SK-N-SH (cell line): ENCODE data around the gene GRXCR2.

Experiments
- CHD2 ChIP-seq: fragments of 150-350 bp; IDR thresholded peaks from 2 replicates; pipeline ENCODE4 v1.6.1; 2018; ENCODE audit warnings: low read length; ENCODE audit not compliant: partially characterized antibody
- EP300 ChIP-seq, 2 experiments: IDR thresholded peaks; 2 replicates each; pipeline versions ENCODE4 v1.4.0 to v1.6.1; 2012; ENCODE audit warnings: borderline replicate concordance in 1 of 2, low read depth in 1 of 2, low read length in 1 of 2
- GABPA ChIP-seq: IDR thresholded peaks from 2 replicates; pipeline ENCODE4 v1.4.0; 2012; ENCODE audit warnings: low read depth, mild to moderate bottlenecking
- JUND ChIP-seq: IDR thresholded peaks from 2 replicates; pipeline ENCODE4 v1.4.0; 2012
- POLR2AphosphoS5 ChIP-seq: IDR thresholded peaks from 2 replicates; pipeline ENCODE4 v1.6.1; 2012; ENCODE audit warnings: low read depth, low read length
- RAD21 ChIP-seq: IDR thresholded peaks from 2 replicates; pipeline ENCODE4 v1.6.1; 2012; ENCODE audit warnings: mild to moderate bottlenecking, low read length
- RFX5 ChIP-seq: IDR thresholded peaks from 2 replicates; pipeline ENCODE4 v1.6.1; 2012; ENCODE audit warnings: mild to moderate bottlenecking, improper control_type of control experiment, low read length
- SMC3 ChIP-seq: IDR thresholded peaks from 2 replicates; pipeline ENCODE4 v1.6.1; 2012; ENCODE audit warnings: low read depth, low read length, improper control_type of control experiment
- YY1 ChIP-seq: IDR thresholded peaks from 2 replicates; pipeline ENCODE4 v1.4.0; 2012; ENCODE audit warnings: low read depth, mild to moderate bottlenecking
- TF ChIP-seq, protein P1 (sequence below): fragments of 200-600 bp; sonication (generic); IDR thresholded peaks from 2 replicates; pipeline ENCODE4 v1.6.1; 2017; ENCODE audit warnings: antibody characterized with exemption, mild to moderate bottlenecking, moderate library complexity
- TF ChIP-seq, protein P2 (sequence below): IDR thresholded peaks from 2 replicates; pipeline ENCODE4 v1.6.1; 2012; ENCODE audit warnings: mild to moderate bottlenecking, low read depth, low read length, moderate library complexity

DNA sequence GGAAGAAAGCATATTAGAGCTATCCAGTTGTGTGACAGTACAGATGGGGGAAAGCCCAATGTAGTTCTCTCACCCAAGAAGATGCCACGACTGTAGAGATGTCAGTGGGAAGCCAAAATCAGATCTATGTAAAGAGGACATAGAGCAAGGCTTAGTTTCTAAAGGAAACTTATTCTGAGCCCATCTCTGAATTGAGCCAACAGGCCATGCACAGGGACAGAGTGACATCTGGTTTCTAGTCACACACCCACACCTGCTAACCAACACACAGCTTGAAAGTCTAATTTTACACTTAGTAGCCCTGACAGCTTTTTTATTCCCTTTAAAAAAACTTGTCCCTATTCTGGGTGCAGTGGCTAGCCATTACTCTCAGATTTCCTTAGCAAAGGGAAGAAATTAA is 59.9 kb downstream of the GRXCR2 start:
- no peak for TF ChIP-seq SMC3
- no peak for TF ChIP-seq POLR2AphosphoS5
- TF ChIP-seq CHD2, result no peak
- TF ChIP-seq, protein P1, sequence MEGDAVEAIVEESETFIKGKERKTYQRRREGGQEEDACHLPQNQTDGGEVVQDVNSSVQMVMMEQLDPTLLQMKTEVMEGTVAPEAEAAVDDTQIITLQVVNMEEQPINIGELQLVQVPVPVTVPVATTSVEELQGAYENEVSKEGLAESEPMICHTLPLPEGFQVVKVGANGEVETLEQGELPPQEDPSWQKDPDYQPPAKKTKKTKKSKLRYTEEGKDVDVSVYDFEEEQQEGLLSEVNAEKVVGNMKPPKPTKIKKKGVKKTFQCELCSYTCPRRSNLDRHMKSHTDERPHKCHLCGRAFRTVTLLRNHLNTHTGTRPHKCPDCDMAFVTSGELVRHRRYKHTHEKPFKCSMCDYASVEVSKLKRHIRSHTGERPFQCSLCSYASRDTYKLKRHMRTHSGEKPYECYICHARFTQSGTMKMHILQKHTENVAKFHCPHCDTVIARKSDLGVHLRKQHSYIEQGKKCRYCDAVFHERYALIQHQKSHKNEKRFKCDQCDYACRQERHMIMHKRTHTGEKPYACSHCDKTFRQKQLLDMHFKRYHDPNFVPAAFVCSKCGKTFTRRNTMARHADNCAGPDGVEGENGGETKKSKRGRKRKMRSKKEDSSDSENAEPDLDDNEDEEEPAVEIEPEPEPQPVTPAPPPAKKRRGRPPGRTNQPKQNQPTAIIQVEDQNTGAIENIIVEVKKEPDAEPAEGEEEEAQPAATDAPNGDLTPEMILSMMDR, result no peak
- no peak for TF ChIP-seq RAD21
- TF ChIP-seq RFX5, result no peak
- no peak for TF ChIP-seq GABPA
- no peak for TF ChIP-seq EP300 (IDR thresholded peaks at IDR 0.05; ENCODE audit: borderline replicate concordance in 1 of 2, low read depth in 1 of 2, low read length in 1 of 2)
- no peak for TF ChIP-seq JUND
- TF ChIP-seq, protein P2, sequence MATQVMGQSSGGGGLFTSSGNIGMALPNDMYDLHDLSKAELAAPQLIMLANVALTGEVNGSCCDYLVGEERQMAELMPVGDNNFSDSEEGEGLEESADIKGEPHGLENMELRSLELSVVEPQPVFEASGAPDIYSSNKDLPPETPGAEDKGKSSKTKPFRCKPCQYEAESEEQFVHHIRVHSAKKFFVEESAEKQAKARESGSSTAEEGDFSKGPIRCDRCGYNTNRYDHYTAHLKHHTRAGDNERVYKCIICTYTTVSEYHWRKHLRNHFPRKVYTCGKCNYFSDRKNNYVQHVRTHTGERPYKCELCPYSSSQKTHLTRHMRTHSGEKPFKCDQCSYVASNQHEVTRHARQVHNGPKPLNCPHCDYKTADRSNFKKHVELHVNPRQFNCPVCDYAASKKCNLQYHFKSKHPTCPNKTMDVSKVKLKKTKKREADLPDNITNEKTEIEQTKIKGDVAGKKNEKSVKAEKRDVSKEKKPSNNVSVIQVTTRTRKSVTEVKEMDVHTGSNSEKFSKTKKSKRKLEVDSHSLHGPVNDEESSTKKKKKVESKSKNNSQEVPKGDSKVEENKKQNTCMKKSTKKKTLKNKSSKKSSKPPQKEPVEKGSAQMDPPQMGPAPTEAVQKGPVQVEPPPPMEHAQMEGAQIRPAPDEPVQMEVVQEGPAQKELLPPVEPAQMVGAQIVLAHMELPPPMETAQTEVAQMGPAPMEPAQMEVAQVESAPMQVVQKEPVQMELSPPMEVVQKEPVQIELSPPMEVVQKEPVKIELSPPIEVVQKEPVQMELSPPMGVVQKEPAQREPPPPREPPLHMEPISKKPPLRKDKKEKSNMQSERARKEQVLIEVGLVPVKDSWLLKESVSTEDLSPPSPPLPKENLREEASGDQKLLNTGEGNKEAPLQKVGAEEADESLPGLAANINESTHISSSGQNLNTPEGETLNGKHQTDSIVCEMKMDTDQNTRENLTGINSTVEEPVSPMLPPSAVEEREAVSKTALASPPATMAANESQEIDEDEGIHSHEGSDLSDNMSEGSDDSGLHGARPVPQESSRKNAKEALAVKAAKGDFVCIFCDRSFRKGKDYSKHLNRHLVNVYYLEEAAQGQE, result no peak
- no peak for TF ChIP-seq YY1
